Measurements from ENCODE around the gene RETREG3. TPM values are rescaled to one million over a fixed set of nuclear protein-coding genes. Genes with fewer than 3 reads are reported as not detected.
A peak's percentile ranks its signal among the peaks of the same experiment; 100 is the strongest.

RETREG3 gene
- total and polyA plus RNA-seq, 8 donors: 28.8 to 78.0 (median 41.4) TPM

GRCh38 chr17:42566883-42567573 is 42.1 kb downstream of the RETREG3 start, which contains the start of gene MLX:
Gene MLX (plus strand): TSS chr17:42567100. CDS start chr17:42567125, 25 bp downstream.
- intact Hi-C loops (cut with DNase I): no loop called here
- Histone ChIP-seq H3K27ac (peak within 1 kb of the TSS; percentile 87 to 93 (median 90)), H3K9me3 (no peaks in the 10 kb centered on the region), H3K4me3 (peak within 1 kb of the TSS; percentile 73 to 88 (median 82)), H3K4me1 (peaks cover 3 to 32% (median 11%) of the 10 kb centered on the region in 3 donors), H3K36me3 (peaks cover 0 to 47% (median 22%) of the 10 kb centered on the region in 3 donors), H3K27me3 (no peaks in the 10 kb centered on the region)
- TF ChIP-seq CTCF (IDR thresholded peaks at IDR 0.05): no peak
- DNase-seq (peak; percentile 91 to 99 (median 96)), ATAC-seq (peak; percentile 76 to 83 (median 82)), FAIRE-seq (no peak)
- 0% methylated on average over 42 to 72 of the region's 72 CpGs for WGBS, 2 donors

GRCh38 chr17:42566215-42566882 is 42.8 kb downstream of the RETREG3 start:
- Histone ChIP-seq H3K36me3 (peaks cover 0 to 44% (median 18%) of the 10 kb centered on the region in 3 donors), H3K4me3 (peak overlapping the region; percentile 73 to 88 (median 82)), H3K27ac (peak overlapping the region; percentile 87 to 93 (median 90)), H3K9me3 (no peaks in the 10 kb centered on the region), H3K4me1 (peaks cover 0 to 30% (median 10%) of the 10 kb centered on the region in 3 donors), H3K27me3 (no peaks in the 10 kb centered on the region)
- no peak for TF ChIP-seq CTCF (IDR thresholded peaks at IDR 0.05)
- WGBS, 2 donors: 20 to 26% methylated on average over 28 of the region's 28 CpGs
- intact Hi-C loops (cut with DNase I): no loop called here
- FAIRE-seq (no peak), ATAC-seq (peak in 1 of 4 donors; percentile 25), DNase-seq (peak in 1 of 6 donors; percentile 30)

GRCh38 chr17:42565523-42566214 is 43.5 kb downstream of the RETREG3 start:
- intact Hi-C loops (cut with DNase I): no loop called here
- TF ChIP-seq CTCF (IDR thresholded peaks at IDR 0.05): no peak
- no peaks in the 10 kb centered on the region for H3K9me3 ChIP-seq
- DNase-seq (peak in 1 of 6 donors; percentile 80), FAIRE-seq (no peak), ATAC-seq (no peak)
- no peaks in the 10 kb centered on the region for H3K27me3 ChIP-seq
- H3K36me3 ChIP-seq: peaks cover 0 to 39% (median 17%) of the 10 kb centered on the region in 3 donors
- H3K4me1 ChIP-seq: peaks cover 0 to 26% (median 8%) of the 10 kb centered on the region in 3 donors
- WGBS, 2 donors: 84 to 92% methylated on average over 16 of the region's 16 CpGs
- peak overlapping the region in 1 of 4 donors; percentile 90 for H3K27ac ChIP-seq
- no peak overlapping the region for H3K4me3 ChIP-seq

GRCh38 chr17:42564815-42565522 is 44.2 kb downstream of the RETREG3 start:
- peaks cover 0 to 33% (median 15%) of the 10 kb centered on the region in 3 donors for H3K36me3 ChIP-seq
- 83 to 88% methylated on average over 15 of the region's 15 CpGs for WGBS, 2 donors
- no peak for FAIRE-seq
- H3K27ac ChIP-seq: no peak overlapping the region
- peaks cover 0 to 26% (median 8%) of the 10 kb centered on the region in 3 donors for H3K4me1 ChIP-seq
- TF ChIP-seq CTCF (IDR thresholded peaks at IDR 0.05): no peak
- H3K4me3 ChIP-seq: no peak overlapping the region
- intact Hi-C loops (cut with DNase I): no loop called here
- H3K27me3 ChIP-seq: no peaks in the 10 kb centered on the region
- no peaks in the 10 kb centered on the region for H3K9me3 ChIP-seq
- no peak for ATAC-seq
- DNase-seq: peak in 1 of 6 donors; percentile 39
